ENCODE measurements around the gene EIF4G3. TPM values are rescaled to one million over a fixed set of nuclear protein-coding genes. Genes with fewer than 3 reads are reported as not detected.

EIF4G3 gene
- total RNA-seq, 1 experiment from 2014 or later, result 55.4 TPM

DNA sequence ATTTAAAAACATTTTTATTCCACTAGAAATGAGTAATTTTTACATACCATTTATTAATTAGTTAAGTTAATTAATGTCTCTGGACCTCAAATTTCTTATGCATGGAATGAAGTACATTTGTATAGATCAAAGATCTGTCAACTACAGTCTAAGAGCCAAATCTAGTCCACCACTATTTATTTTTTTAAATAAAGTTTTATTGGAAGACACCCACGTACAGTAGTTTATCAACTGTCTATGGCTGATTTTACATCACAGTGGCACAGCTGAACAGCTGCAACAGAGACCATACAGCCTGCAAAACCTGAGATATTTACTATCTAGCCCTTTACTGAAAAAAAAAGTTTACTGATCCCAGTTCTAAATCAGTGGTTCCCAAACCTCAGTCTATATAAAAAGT is 201.0 kb downstream of the EIF4G3 start:
- TF ChIP-seq CTCF (IDR thresholded peaks at IDR 0.05; ENCODE audit: insufficient read depth in 1 of 2, low read depth in 1 of 2, low read length in 1 of 2, severe bottlenecking in 1 of 2, unreplicated experiment in 1 of 2), result no peak
- CTCF ChIA-PET, result no interaction called here
- Mint-ChIP-seq H3K27ac (ENCODE audit: unreplicated experiment) (no peak overlapping the region), H3K27me3 (ENCODE audit: insufficient read depth, unreplicated experiment) (no peaks in the 10 kb centered on the region), H3K9me3 (ENCODE audit: unreplicated experiment) (no peaks in the 10 kb centered on the region), H3K4me3 (ENCODE audit: unreplicated experiment) (no peak overlapping the region), H3K36me3 (ENCODE audit: insufficient read depth, unreplicated experiment) (peaks cover 14% of the 10 kb centered on the region), H3K4me1 (ENCODE audit: low read depth, unreplicated experiment) (no peaks in the 10 kb centered on the region)
- BruUV-seq (replicated peaks), result no TSS peak
- H3K9me3 ChIP-seq, result no peaks in the 10 kb centered on the region
- POLR2A ChIA-PET, result no interaction called here
- H3K36me3 ChIP-seq (ENCODE audit: control insufficient read depth, insufficient read depth, low read length), result no peaks in the 10 kb centered on the region
- intact Hi-C loops (cut with micrococcal nuclease; ENCODE audit: unreplicated experiment), result no loop called here
- no peak for DNase-seq
- no peak overlapping the region for H3K4me3 ChIP-seq (ENCODE audit: low read depth, low read length)
- no peaks in the 10 kb centered on the region for H3K4me1 ChIP-seq
- H3K27me3 ChIP-seq (replicated peaks; ENCODE audit: control insufficient read depth, insufficient read depth, low read length), result no peaks in the 10 kb centered on the region

GRCh38 chr1:20974951-20975350 is 201.7 kb downstream of the EIF4G3 start:
- H3K4me3 ChIP-seq (ENCODE audit: low read depth, low read length), result no peak overlapping the region
- CTCF ChIA-PET, result no interaction called here
- DNase-seq, result no peak
- H3K36me3 Mint-ChIP-seq (ENCODE audit: insufficient read depth, unreplicated experiment), result peaks cover 14% of the 10 kb centered on the region
- BruUV-seq (replicated peaks), result no TSS peak
- H3K27me3 Mint-ChIP-seq (ENCODE audit: insufficient read depth, unreplicated experiment), result no peaks in the 10 kb centered on the region
- POLR2A ChIA-PET, result interaction anchor here (0.6 kb wide), 1 partner anchor 107 kb away, joined by 3 read pairs; no protein-coding TSS in a partner anchor
- no peaks in the 10 kb centered on the region for H3K4me1 Mint-ChIP-seq (ENCODE audit: low read depth, unreplicated experiment)
- H3K4me3 Mint-ChIP-seq (ENCODE audit: unreplicated experiment), result no peak overlapping the region
- no peaks in the 10 kb centered on the region for H3K9me3 ChIP-seq
- no peaks in the 10 kb centered on the region for H3K27me3 ChIP-seq (replicated peaks; ENCODE audit: control insufficient read depth, insufficient read depth, low read length)
- no peaks in the 10 kb centered on the region for H3K9me3 Mint-ChIP-seq (ENCODE audit: unreplicated experiment)
- H3K36me3 ChIP-seq (ENCODE audit: control insufficient read depth, insufficient read depth, low read length), result no peaks in the 10 kb centered on the region
- intact Hi-C loops (cut with micrococcal nuclease; ENCODE audit: unreplicated experiment), result no loop called here
- TF ChIP-seq CTCF (IDR thresholded peaks at IDR 0.05; ENCODE audit: insufficient read depth in 1 of 2, low read depth in 1 of 2, low read length in 1 of 2, severe bottlenecking in 1 of 2, unreplicated experiment in 1 of 2), result no peak
- H3K4me1 ChIP-seq, result no peaks in the 10 kb centered on the region
- no peak overlapping the region for H3K27ac Mint-ChIP-seq (ENCODE audit: unreplicated experiment)

- Histone ChIP-seq H3K36me3 (ENCODE audit: control insufficient read depth, insufficient read depth, low read length) (no peaks in the 10 kb centered on the region), H3K9me3 (no peaks in the 10 kb centered on the region), H3K4me3 (ENCODE audit: low read depth, low read length) (no peak overlapping the region), H3K27me3 (replicated peaks; ENCODE audit: control insufficient read depth, insufficient read depth, low read length) (no peaks in the 10 kb centered on the region), H3K4me1 (no peaks in the 10 kb centered on the region)
- H3K4me3 Mint-ChIP-seq (ENCODE audit: unreplicated experiment), result no peak overlapping the region
- CTCF ChIA-PET, result no interaction called here
- intact Hi-C loops (cut with micrococcal nuclease; ENCODE audit: unreplicated experiment), result no loop called here
- H3K36me3 Mint-ChIP-seq (ENCODE audit: insufficient read depth, unreplicated experiment), result peaks cover 14% of the 10 kb centered on the region
- no peak overlapping the region for H3K27ac Mint-ChIP-seq (ENCODE audit: unreplicated experiment)
- no peak for TF ChIP-seq CTCF (IDR thresholded peaks at IDR 0.05; ENCODE audit: insufficient read depth in 1 of 2, low read depth in 1 of 2, low read length in 1 of 2, severe bottlenecking in 1 of 2, unreplicated experiment in 1 of 2)
- no peaks in the 10 kb centered on the region for H3K9me3 Mint-ChIP-seq (ENCODE audit: unreplicated experiment)
- no peaks in the 10 kb centered on the region for H3K4me1 Mint-ChIP-seq (ENCODE audit: low read depth, unreplicated experiment)
- DNase-seq, result no peak
- no peaks in the 10 kb centered on the region for H3K27me3 Mint-ChIP-seq (ENCODE audit: insufficient read depth, unreplicated experiment)
- POLR2A ChIA-PET, result no interaction called here
- BruUV-seq (replicated peaks), result no TSS peak
Observed at GRCh38 chr1:20974069-20974468, 202.6 kb downstream of the EIF4G3 start.
